Cardiac muscle cell (in vitro differentiated cells and primary cell): ENCODE results near the gene MTOR. TPM values are rescaled to one million over a fixed set of nuclear protein-coding genes. Genes with fewer than 3 reads are reported as not detected.
A peak's percentile ranks its signal among the peaks of the same experiment; 100 is the strongest.
"Not testable (repeated sequence)": the region's sequence is repeated elsewhere in the genome, so short reads cannot be mapped to it uniquely, and the experiment has no call there.

ENCODE experiments used
- DNase-seq, 2 donors: peaks; one replicate each; pipeline versions ENCODE4 v3.0.0 to v3.0.0-alpha.2; 2010 to 2017; ENCODE audit warnings: low read depth in 1 of 2, low spot score in 1 of 2
- H3K27ac ChIP-seq: fragments of 200-600 bp; sonication (generic); 2 replicates; pipeline ENCODE4 v1.5.1; 2016
- H3K27me3 ChIP-seq: fragments of 200-600 bp; sonication (generic); 2 replicates; pipeline ENCODE4 v1.6.0; 2016; ENCODE audit warnings: control low read depth
- H3K36me3 ChIP-seq: fragments of 200-600 bp; sonication (generic); 2 replicates; pipeline ENCODE4 v1.5.1; 2016; ENCODE audit warnings: control low read depth
- H3K4me1 ChIP-seq: fragments of 200-600 bp; sonication (generic); 2 replicates; pipeline ENCODE4 v1.8.1; 2017; ENCODE audit warnings: low read depth, mild to moderate bottlenecking, mixed run types
- H3K4me3 ChIP-seq: fragments of 200-600 bp; sonication (generic); 2 replicates; pipeline ENCODE4 v1.5.1; 2016; ENCODE audit warnings: mild to moderate bottlenecking
- H3K9me3 ChIP-seq: fragments of 200-600 bp; sonication (generic); 2 replicates; pipeline ENCODE4 v1.5.1; 2017; ENCODE audit warnings: low read depth, mild to moderate bottlenecking, control low read depth
- polyA plus RNA-seq: library from polyadenylated mRNA; unstranded; fragments of >200 nt; fragmentation: Nextera tagmentation; extraction: Ambion mirVana; gene quantifications from 2 replicates; pipeline ENCODE4 v1.2.1, GENCODE V29; 2016
- total RNA-seq: library from RNA; depleted of rRNA; stranded (reverse); fragments of >200 nt; gene quantifications from 2 replicates; pipeline ENCODE4 v1.2.3, GENCODE V29; 2016
- TF ChIP-seq, protein P1 (sequence below): IDR thresholded peaks from 2 replicates; pipeline ENCODE4 v1.5.1; 2012; ENCODE audit warnings: low read depth, mild to moderate bottlenecking, low read length

MTOR gene
- total and polyA plus RNA-seq, 2 experiments from 2014 or later: 21.5 to 45.7 TPM

DNA sequence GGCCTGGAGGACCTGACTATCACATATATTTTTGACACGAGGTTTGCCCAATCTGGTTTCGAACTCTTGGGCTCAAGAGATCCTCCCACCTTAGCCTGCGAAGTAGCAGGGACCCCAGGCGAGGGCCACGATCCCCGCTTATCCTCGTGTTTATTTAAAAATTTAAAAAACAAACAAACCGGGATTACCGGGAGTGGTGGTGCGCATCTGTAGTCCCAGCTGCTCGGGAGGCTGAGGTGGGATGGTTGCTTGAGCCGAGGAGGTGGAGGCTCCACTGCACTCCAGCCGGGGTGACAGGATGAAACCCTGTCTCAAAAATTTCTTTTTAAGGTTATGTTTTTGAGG lies 162.2 kb downstream of the MTOR start:
- Histone ChIP-seq H3K4me3 (peak overlapping the region; percentile 98), H3K9me3 (no peaks in the 10 kb centered on the region), H3K36me3 (peaks cover 20% of the 10 kb centered on the region), H3K27me3 (no peaks in the 10 kb centered on the region), H3K4me1 (peaks cover 9% of the 10 kb centered on the region), H3K27ac (peak overlapping the region; percentile 95)
- TF ChIP-seq, protein P1, sequence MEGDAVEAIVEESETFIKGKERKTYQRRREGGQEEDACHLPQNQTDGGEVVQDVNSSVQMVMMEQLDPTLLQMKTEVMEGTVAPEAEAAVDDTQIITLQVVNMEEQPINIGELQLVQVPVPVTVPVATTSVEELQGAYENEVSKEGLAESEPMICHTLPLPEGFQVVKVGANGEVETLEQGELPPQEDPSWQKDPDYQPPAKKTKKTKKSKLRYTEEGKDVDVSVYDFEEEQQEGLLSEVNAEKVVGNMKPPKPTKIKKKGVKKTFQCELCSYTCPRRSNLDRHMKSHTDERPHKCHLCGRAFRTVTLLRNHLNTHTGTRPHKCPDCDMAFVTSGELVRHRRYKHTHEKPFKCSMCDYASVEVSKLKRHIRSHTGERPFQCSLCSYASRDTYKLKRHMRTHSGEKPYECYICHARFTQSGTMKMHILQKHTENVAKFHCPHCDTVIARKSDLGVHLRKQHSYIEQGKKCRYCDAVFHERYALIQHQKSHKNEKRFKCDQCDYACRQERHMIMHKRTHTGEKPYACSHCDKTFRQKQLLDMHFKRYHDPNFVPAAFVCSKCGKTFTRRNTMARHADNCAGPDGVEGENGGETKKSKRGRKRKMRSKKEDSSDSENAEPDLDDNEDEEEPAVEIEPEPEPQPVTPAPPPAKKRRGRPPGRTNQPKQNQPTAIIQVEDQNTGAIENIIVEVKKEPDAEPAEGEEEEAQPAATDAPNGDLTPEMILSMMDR: no peak
- no peak for DNase-seq

DNA sequence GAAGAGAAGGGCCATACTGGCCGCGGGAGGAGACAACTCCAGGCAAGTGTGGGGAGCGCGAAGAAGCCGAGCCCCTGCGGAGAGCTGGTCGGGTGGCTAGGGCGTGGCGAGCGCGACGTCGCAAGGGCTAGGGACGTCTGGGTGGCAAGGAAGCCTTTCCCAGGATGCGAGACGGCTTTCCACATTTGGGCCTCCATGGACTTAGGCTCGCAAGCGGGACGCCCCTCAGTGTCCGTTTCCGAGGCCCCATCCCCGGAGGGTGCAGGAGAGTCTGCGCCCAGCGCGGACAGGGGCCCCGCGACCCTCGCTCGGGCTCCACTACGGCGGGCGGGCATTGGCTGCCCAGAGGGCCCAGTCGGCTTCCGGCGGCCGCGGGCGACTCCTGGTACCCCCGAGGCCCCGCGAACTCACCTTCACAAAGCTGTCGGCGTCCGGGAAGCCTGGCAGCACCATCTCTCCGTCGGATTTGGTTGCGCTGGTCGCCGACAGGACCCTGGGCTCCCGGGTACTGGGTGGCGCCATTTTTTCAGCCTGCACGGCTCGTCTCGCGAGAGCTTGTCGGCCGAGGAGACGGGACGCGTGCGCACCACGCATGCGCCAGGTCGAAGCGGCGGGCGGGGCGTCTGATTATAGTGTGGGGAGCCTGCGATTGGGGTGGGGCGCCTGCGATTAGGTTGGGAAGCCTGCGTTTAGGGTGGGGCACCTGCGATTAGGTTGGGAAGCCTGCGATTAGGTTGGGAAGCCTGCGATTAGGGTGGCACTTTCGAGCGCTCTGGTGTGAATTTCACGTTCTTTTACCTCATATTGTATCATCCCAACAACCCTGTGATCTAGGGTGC lies 162.8 kb downstream of the MTOR start, which contains the start of gene EXOSC10:
EXOSC10 (minus strand) TSS at position 560 of the 839 bp plus-strand sequence; CDS start at position 522, 38 bp downstream.
- TF ChIP-seq, protein P1: no peak
- Histone ChIP-seq H3K9me3 (no peaks in the 10 kb centered on the region), H3K36me3 (peaks cover 24% of the 10 kb centered on the region), H3K4me1 (peaks cover 9% of the 10 kb centered on the region), H3K27ac (peak within 1 kb of the TSS; percentile 95), H3K27me3 (no peaks in the 10 kb centered on the region), H3K4me3 (peak within 1 kb of the TSS; percentile 98)
- peak; percentile 90 to 94 for DNase-seq

DNA sequence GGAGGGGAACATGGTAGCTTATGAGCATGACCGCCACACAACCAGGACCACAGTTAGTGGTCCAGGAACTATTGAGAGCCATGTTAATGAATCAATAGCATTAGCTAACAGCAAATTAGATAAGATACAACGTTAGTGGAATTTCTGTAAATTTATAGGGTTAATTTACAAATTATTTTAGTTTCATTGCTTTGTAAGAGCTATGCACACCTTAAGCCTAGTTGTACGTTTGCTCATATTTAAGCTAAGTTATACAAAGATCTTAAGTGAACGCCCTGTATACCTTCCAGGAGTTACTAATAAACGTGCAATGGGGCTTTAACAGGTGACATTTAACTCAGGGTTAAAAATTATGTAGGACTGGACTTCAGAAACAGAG lies 163.4 kb downstream of the MTOR start:
- peaks cover 9% of the 10 kb centered on the region for H3K4me1 ChIP-seq

DNA sequence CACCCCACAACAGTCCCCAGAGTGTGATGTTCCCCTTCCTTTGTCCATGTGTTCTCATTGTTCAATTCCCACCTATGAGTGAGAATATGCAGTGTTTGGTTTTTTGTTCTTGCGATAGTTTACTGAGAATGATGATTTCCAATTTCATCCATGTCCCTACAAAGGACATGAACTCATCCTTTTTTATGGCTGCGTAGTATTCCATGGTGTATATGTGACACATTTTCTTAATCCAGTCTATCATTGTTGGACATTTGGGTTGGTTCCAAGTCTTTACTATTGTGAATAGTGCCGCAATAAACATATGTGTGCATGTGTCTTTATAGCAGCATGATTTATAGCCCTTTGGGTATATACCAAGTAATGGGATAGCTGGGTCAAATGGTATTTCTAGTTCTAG lies 178.6 kb downstream of the MTOR start:
- H3K4me3 ChIP-seq, H3K4me1 ChIP-seq, DNase-seq, H3K27me3 ChIP-seq, H3K9me3 ChIP-seq, H3K27ac ChIP-seq: not testable (repeated sequence)
- H3K36me3 ChIP-seq: peaks cover 42% of the 10 kb centered on the region

More for the DNA sequence above, 163.4 kb downstream of the MTOR start:
- TF ChIP-seq, protein P1: no peak
- Histone ChIP-seq H3K27me3 (no peaks in the 10 kb centered on the region), H3K36me3 (peaks cover 30% of the 10 kb centered on the region), H3K27ac (peak overlapping the region; percentile 95), H3K9me3 (no peaks in the 10 kb centered on the region), H3K4me3 (peak overlapping the region; percentile 98)
- DNase-seq: no peak

DNA sequence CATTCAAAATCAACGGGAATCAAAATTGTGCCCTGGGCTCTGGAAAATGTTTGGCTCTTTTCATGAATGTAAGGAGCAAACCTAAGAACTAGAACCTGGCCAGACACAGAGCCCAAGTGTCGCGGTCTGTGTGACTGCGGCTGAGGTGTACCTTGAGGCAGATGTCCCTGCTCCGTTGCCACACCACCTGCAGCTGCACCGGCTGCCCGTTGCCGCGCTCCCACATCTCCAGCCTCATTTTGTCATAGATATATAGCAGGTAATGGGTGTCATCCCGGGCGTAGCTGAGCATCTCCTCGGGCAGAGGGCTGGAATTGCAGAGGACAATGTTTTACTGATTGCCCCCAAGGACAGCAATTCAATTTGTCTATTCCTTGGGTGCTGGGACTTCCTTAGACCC lies 181.4 kb downstream of the MTOR start:
- H3K4me3 ChIP-seq: no peak overlapping the region
- H3K9me3 ChIP-seq: no peaks in the 10 kb centered on the region
- H3K27me3 ChIP-seq: no peaks in the 10 kb centered on the region
- TF ChIP-seq, protein P1: no peak
- no peak overlapping the region for H3K27ac ChIP-seq
- DNase-seq: no peak
- H3K36me3 ChIP-seq: peaks cover 48% of the 10 kb centered on the region
- no peaks in the 10 kb centered on the region for H3K4me1 ChIP-seq

DNA sequence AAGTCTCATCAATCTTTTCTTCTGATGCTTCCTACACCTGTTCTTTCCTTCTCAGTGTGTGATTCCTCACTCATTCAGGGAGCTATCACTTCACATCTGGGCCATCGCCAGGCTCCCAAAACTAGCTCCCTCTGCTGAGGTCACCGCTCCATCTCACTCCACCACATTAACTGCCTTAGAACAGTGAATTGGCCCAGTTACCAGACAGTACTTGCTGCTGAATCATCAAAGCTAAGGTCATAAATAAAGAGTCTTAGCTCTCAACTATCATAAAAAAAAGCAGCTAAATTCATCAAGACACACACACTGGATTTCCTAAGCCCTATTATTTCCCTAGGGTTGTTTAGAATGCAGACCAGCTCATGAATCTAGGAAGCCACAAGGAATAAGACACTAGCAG lies 183.7 kb downstream of the MTOR start:
- Histone ChIP-seq H3K27me3 (no peaks in the 10 kb centered on the region), H3K36me3 (peaks cover 66% of the 10 kb centered on the region), H3K4me3 (no peak overlapping the region), H3K27ac (no peak overlapping the region), H3K9me3 (no peaks in the 10 kb centered on the region), H3K4me1 (no peaks in the 10 kb centered on the region)
- DNase-seq: no peak
- TF ChIP-seq, protein P1: no peak

DNA sequence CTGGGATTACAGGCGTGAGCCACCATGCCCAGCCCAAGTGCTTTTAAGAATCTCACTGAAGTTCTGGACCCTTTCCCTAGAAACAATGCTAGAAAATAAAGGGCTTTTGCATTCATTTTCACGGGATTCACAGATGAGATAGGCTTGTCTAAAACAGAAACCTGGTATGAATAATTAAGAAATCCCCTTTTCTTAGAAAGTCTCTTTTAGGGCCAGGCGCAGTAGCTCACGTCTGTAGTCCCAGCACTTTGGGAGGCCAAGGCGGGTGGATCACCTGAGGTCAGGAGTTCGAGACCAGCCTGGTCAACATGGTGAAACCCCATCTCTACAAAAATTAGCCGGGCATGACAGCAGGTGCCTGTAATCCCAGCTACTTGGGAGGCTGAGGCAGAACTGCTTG lies 189.0 kb downstream of the MTOR start:
- not testable (repeated sequence) for DNase-seq, H3K9me3 ChIP-seq, H3K4me1 ChIP-seq, H3K27ac ChIP-seq, H3K4me3 ChIP-seq, H3K27me3 ChIP-seq
- peaks cover 68% of the 10 kb centered on the region for H3K36me3 ChIP-seq
